CD4-positive, CD25-positive, alpha-beta regulatory T cell (primary cell): ENCODE results near the gene STK38. TPM values are rescaled to one million over a fixed set of nuclear protein-coding genes. Genes with fewer than 3 reads are reported as not detected.

Source experiments
- ATAC-seq, 2 donors: fragments of 150-1000 bp; cut with Tn5 transposase; one replicate each; pipeline ENCODE4 v1.10.0; 2021; ENCODE audit warnings: low read depth in 2 of 2, moderate number of reproducible peaks in 2 of 2, moderate library complexity in 1 of 2
- DNase-seq, 3 donors: peaks; one replicate each; pipeline versions ENCODE4 v3.0.0 to v3.0.0-alpha.2; 2012 to 2022; ENCODE audit warnings: mixed read lengths in 1 of 3
- H3K27ac ChIP-seq: one replicate; pipeline ENCODE4 v1.7.0; 2013; ENCODE audit warnings: mild to moderate bottlenecking, low read length; ENCODE audit not compliant: insufficient read depth, poor library complexity, severe bottlenecking
- H3K27me3 ChIP-seq: one replicate; pipeline ENCODE4 v1.7.0; 2013; ENCODE audit warnings: low read length; ENCODE audit not compliant: control insufficient read depth, insufficient read depth
- H3K36me3 ChIP-seq: one replicate; pipeline ENCODE4 v1.7.0; 2013; ENCODE audit warnings: mild to moderate bottlenecking, low read length, moderate library complexity; ENCODE audit not compliant: control insufficient read depth, insufficient read depth
- H3K4me1 ChIP-seq: 2 replicates; pipeline ENCODE4 v1.7.0; 2013; ENCODE audit warnings: mild to moderate bottlenecking, low read length; ENCODE audit not compliant: insufficient read depth, control insufficient read depth, poor library complexity, severe bottlenecking
- H3K4me3 ChIP-seq: one replicate; pipeline ENCODE4 v1.7.0; 2013; ENCODE audit warnings: low read depth, mild to moderate bottlenecking, low read length, moderate library complexity
- H3K9me3 ChIP-seq, 2 experiments: 1 replicate in 1 of 2; 2 replicates in 1 of 2; pipeline ENCODE4 v1.7.0; 2013; ENCODE audit warnings: low read length in 2 of 2, mild to moderate bottlenecking in 1 of 2, moderate library complexity in 1 of 2; ENCODE audit not compliant: control insufficient read depth in 2 of 2
- H3K27ac Mint-ChIP-seq, 3 donors: one replicate each; pipeline ENCODE4 v1.8.0; 2020 to 2022; ENCODE audit warnings: mild to moderate bottlenecking in 3 of 3, mixed read lengths in 3 of 3, moderate library complexity in 2 of 3
- H3K27me3 Mint-ChIP-seq: one replicate; pipeline ENCODE4 v1.8.0; 2022; ENCODE audit warnings: mild to moderate bottlenecking, mixed read lengths
- H3K36me3 Mint-ChIP-seq: one replicate; pipeline ENCODE4 v1.8.0; 2020; ENCODE audit warnings: mixed read lengths
- H3K4me1 Mint-ChIP-seq, 4 donors: one replicate each; pipeline ENCODE4 v1.8.0; 2020 to 2022; ENCODE audit warnings: mixed read lengths in 4 of 4, mild to moderate bottlenecking in 1 of 4
- H3K4me3 Mint-ChIP-seq, 4 donors: one replicate each; pipeline ENCODE4 v1.8.0; 2020 to 2022; ENCODE audit warnings: mild to moderate bottlenecking in 4 of 4, mixed read lengths in 4 of 4, moderate library complexity in 3 of 4
- H3K9me3 Mint-ChIP-seq, 7 donors: one replicate each; pipeline ENCODE4 v1.8.0; 2020 to 2022; ENCODE audit warnings: mixed read lengths in 7 of 7, mild to moderate bottlenecking in 3 of 7, moderate library complexity in 2 of 7
- polyA plus RNA-seq, 4 donors: library from polyadenylated mRNA; unstranded; fragments of 300-500 nt; fragmentation: Illumina TruSeq; gene quantifications; one replicate each; pipeline ENCODE4 v1.2.3, GENCODE V29; 2021
- total RNA-seq: library from RNA; stranded (reverse); gene quantifications from one replicate; pipeline ENCODE4 v1.2.3, GENCODE V29; 2022

Gene STK38
- total and polyA plus RNA-seq, 5 donors from 2014 or later: 92.8 to 126 (median 106) TPM

GRCh38 chr6:36519352-36519751 lies 27.9 kb downstream of the STK38 start:
- Mint-ChIP-seq H3K4me1 (peaks cover 35 to 74% (median 53%) of the 10 kb centered on the region in 4 donors), H3K9me3 (no peaks in the 10 kb centered on the region), H3K4me3 (peak overlapping the region in 2 of 4 donors; percentile 2 to 19), H3K27me3 (no peaks in the 10 kb centered on the region), H3K36me3 (peaks cover 65% of the 10 kb centered on the region), H3K27ac (peak overlapping the region in 2 of 3 donors; percentile 63 to 79)
- no peaks in the 10 kb centered on the region for H3K9me3 ChIP-seq
- DNase-seq: peak in 1 of 3 donors; percentile 28
- no peak overlapping the region for H3K4me3 ChIP-seq
- H3K36me3 ChIP-seq: peaks cover 96% of the 10 kb centered on the region
- H3K27ac ChIP-seq: peak overlapping the region; percentile 34
- H3K4me1 ChIP-seq: peaks cover 19% of the 10 kb centered on the region
- ATAC-seq: peak in 1 of 2 donors; percentile 22
- H3K27me3 ChIP-seq: no peaks in the 10 kb centered on the region

- Mint-ChIP-seq H3K27me3 (no peaks in the 10 kb centered on the region), H3K4me1 (peaks cover 30 to 64% (median 47%) of the 10 kb centered on the region in 4 donors), H3K36me3 (peaks cover 51% of the 10 kb centered on the region), H3K9me3 (no peaks in the 10 kb centered on the region), H3K27ac (peak overlapping the region in 2 of 3 donors; percentile 44 to 63), H3K4me3 (no peak overlapping the region)
- Histone ChIP-seq H3K36me3 (peaks cover 86% of the 10 kb centered on the region), H3K27ac (peak overlapping the region; percentile 37), H3K27me3 (no peaks in the 10 kb centered on the region), H3K4me3 (no peak overlapping the region), H3K9me3 (no peaks in the 10 kb centered on the region), H3K4me1 (peaks cover 19% of the 10 kb centered on the region)
- no peak for DNase-seq
- no peak for ATAC-seq
These were observed 29.9 kb downstream of the STK38 start for GRCh38 chr6:36517408-36517807.

- ATAC-seq: no peak
These were observed 30.3 kb downstream of the STK38 start for GRCh38 chr6:36516988-36517387.

GRCh38 chr6:36516559-36516958 lies 30.7 kb downstream of the STK38 start:
- Histone ChIP-seq H3K27me3 (no peaks in the 10 kb centered on the region), H3K27ac (no peak overlapping the region), H3K4me1 (peaks cover 19% of the 10 kb centered on the region), H3K4me3 (no peak overlapping the region), H3K36me3 (peaks cover 86% of the 10 kb centered on the region), H3K9me3 (no peaks in the 10 kb centered on the region)
- Mint-ChIP-seq H3K4me1 (peaks cover 30 to 58% (median 44%) of the 10 kb centered on the region in 4 donors), H3K27ac (peak overlapping the region in 1 of 3 donors; percentile 60), H3K36me3 (peaks cover 50% of the 10 kb centered on the region), H3K9me3 (no peaks in the 10 kb centered on the region), H3K4me3 (no peak overlapping the region), H3K27me3 (no peaks in the 10 kb centered on the region)
- ATAC-seq (no peak), DNase-seq (no peak)

More at GRCh38 chr6:36516988-36517387, 30.3 kb downstream of the STK38 start:
- DNase-seq: no peak
- no peaks in the 10 kb centered on the region for H3K27me3 Mint-ChIP-seq
- peaks cover 52% of the 10 kb centered on the region for H3K36me3 Mint-ChIP-seq
- no peaks in the 10 kb centered on the region for H3K9me3 Mint-ChIP-seq
- H3K27ac ChIP-seq: peak overlapping the region; percentile 33
- no peak overlapping the region for H3K4me3 ChIP-seq
- peaks cover 19% of the 10 kb centered on the region for H3K4me1 ChIP-seq
- H3K9me3 ChIP-seq: no peaks in the 10 kb centered on the region
- peaks cover 86% of the 10 kb centered on the region for H3K36me3 ChIP-seq
- peaks cover 30 to 61% (median 45%) of the 10 kb centered on the region in 4 donors for H3K4me1 Mint-ChIP-seq
- H3K27ac Mint-ChIP-seq: peak overlapping the region in 2 of 3 donors; percentile 44 to 63
- no peaks in the 10 kb centered on the region for H3K27me3 ChIP-seq
- no peak overlapping the region for H3K4me3 Mint-ChIP-seq

GRCh38 chr6:36515844-36516243 lies 31.4 kb downstream of the STK38 start:
- no peak overlapping the region for H3K4me3 Mint-ChIP-seq
- peaks cover 19% of the 10 kb centered on the region for H3K4me1 ChIP-seq
- peaks cover 48% of the 10 kb centered on the region for H3K36me3 Mint-ChIP-seq
- no peak for DNase-seq
- H3K27ac ChIP-seq: no peak overlapping the region
- peak overlapping the region in 2 of 3 donors; percentile 49 to 57 for H3K27ac Mint-ChIP-seq
- H3K4me1 Mint-ChIP-seq: peaks cover 30 to 56% (median 45%) of the 10 kb centered on the region in 4 donors
- no peaks in the 10 kb centered on the region for H3K27me3 ChIP-seq
- H3K36me3 ChIP-seq: peaks cover 85% of the 10 kb centered on the region
- H3K4me3 ChIP-seq: no peak overlapping the region
- no peaks in the 10 kb centered on the region for H3K9me3 ChIP-seq
- no peaks in the 10 kb centered on the region for H3K27me3 Mint-ChIP-seq
- H3K9me3 Mint-ChIP-seq: no peaks in the 10 kb centered on the region
- no peak for ATAC-seq

- H3K4me3 Mint-ChIP-seq: no peak overlapping the region
- DNase-seq: no peak
These were observed 32.5 kb downstream of the STK38 start for GRCh38 chr6:36514554-36515456.

GRCh38 chr6:36510365-36510764 lies 36.9 kb downstream of the STK38 start:
- no peak for ATAC-seq
- no peaks in the 10 kb centered on the region for H3K9me3 ChIP-seq
- no peak overlapping the region for H3K4me3 ChIP-seq
- no peak for DNase-seq
- no peak overlapping the region for H3K27ac ChIP-seq
- Mint-ChIP-seq H3K36me3 (peaks cover 45% of the 10 kb centered on the region), H3K27me3 (no peaks in the 10 kb centered on the region), H3K9me3 (no peaks in the 10 kb centered on the region), H3K4me1 (peaks cover 26 to 38% (median 33%) of the 10 kb centered on the region in 4 donors), H3K4me3 (no peak overlapping the region), H3K27ac (peak overlapping the region in 1 of 3 donors; percentile 62)
- no peaks in the 10 kb centered on the region for H3K27me3 ChIP-seq
- H3K4me1 ChIP-seq: peaks cover 24% of the 10 kb centered on the region
- H3K36me3 ChIP-seq: peaks cover 61% of the 10 kb centered on the region

More at GRCh38 chr6:36514554-36515456, 32.5 kb downstream of the STK38 start:
- no peaks in the 10 kb centered on the region for H3K27me3 Mint-ChIP-seq
- H3K27ac Mint-ChIP-seq: peak overlapping the region; percentile 49 to 93 (median 55)
- no peaks in the 10 kb centered on the region for H3K27me3 ChIP-seq
- H3K36me3 Mint-ChIP-seq: peaks cover 44% of the 10 kb centered on the region
- no peaks in the 10 kb centered on the region for H3K9me3 ChIP-seq
- peaks cover 85% of the 10 kb centered on the region for H3K36me3 ChIP-seq
- ATAC-seq: no peak
- H3K27ac ChIP-seq: no peak overlapping the region
- H3K4me1 ChIP-seq: peaks cover 17% of the 10 kb centered on the region
- no peaks in the 10 kb centered on the region for H3K9me3 Mint-ChIP-seq
- no peak overlapping the region for H3K4me3 ChIP-seq
- peaks cover 21 to 45% (median 38%) of the 10 kb centered on the region in 4 donors for H3K4me1 Mint-ChIP-seq
